Measurements from ENCODE around the gene CARNS1. TPM values are rescaled to one million over a fixed set of nuclear protein-coding genes. Genes with fewer than 3 reads are reported as not detected.

CARNS1 gene
- total and polyA plus RNA-seq, 2 of the 13 experiments (the other 11 are each of a cell fraction or from before 2014, with no cell fraction given): not detected

DNA sequence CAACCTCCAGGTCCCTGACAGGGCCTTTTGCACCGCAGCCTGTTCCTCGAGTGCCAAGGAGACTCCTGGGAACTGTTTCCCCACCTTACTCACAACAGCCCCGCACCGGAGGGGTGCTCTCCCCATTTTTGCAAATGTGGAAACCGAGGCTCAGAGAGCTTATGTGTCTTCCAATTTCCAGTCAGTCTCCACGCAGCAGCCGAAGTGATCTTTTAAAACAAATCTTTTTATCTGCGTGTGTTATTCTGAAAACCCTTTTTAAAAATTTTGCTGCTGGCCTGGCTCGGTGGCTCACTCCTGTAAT, 54.0 kb downstream of the CARNS1 start (continued):
- TF ChIP-seq LRRFIP1 (CRISPR knock-in tag; conservative IDR thresholded peaks at IDR 0.05) (no peak), ZNF644 (CRISPR knock-in tag; IDR thresholded peaks at IDR 0.05; ENCODE audit: low read depth) (no peak), ZNF614 (CRISPR knock-in tag; IDR thresholded peaks at IDR 0.05; ENCODE audit: borderline replicate concordance) (no peak), ZNF20 (CRISPR knock-in tag; IDR thresholded peaks at IDR 0.05) (no peak), BCL6 (CRISPR knock-in tag; IDR thresholded peaks at IDR 0.05) (0 out of 2 replicates have a peak, but pooled peaks have one; percentile 6), SNRNP70 (IDR thresholded peaks at IDR 0.05; ENCODE audit: low read depth, low read length) (no peak), DBP (CRISPR knock-in tag; IDR thresholded peaks at IDR 0.05; ENCODE audit: not compliant biosample characterization) (no peak), ZNF660 (CRISPR knock-in tag; IDR thresholded peaks at IDR 0.05; ENCODE audit: borderline replicate concordance, low read depth) (no peak), KMT2B (CRISPR knock-in tag; IDR thresholded peaks at IDR 0.05) (no peak), SALL2 (CRISPR knock-in tag; IDR thresholded peaks at IDR 0.05) (no peak), RXRA (CRISPR knock-in tag; IDR thresholded peaks at IDR 0.05) (no peak), SMARCE1 (IDR thresholded peaks at IDR 0.05; ENCODE audit: borderline replicate concordance) (no peak), NR2F2 (IDR thresholded peaks at IDR 0.05; ENCODE audit: borderline replicate concordance, low read depth) (no peak), DPF2 (CRISPR knock-in tag; IDR thresholded peaks at IDR 0.05; ENCODE audit: borderline replicate concordance, low read depth) (no peak), MIER3 (CRISPR knock-in tag; IDR thresholded peaks at IDR 0.05; ENCODE audit: borderline replicate concordance) (no peak), ZNF160 (CRISPR knock-in tag; IDR thresholded peaks at IDR 0.05) (0 out of 2 replicates have a peak, but pooled peaks have one; percentile 25), YEATS2 (CRISPR knock-in tag; IDR thresholded peaks at IDR 0.05; ENCODE audit: borderline replicate concordance) (no peak), SMAD1 (CRISPR knock-in tag; IDR thresholded peaks at IDR 0.05; ENCODE audit: borderline replicate concordance, low read depth) (no peak), GPN1 (CRISPR knock-in tag; IDR thresholded peaks at IDR 0.05; ENCODE audit: borderline replicate concordance) (no peak), ZNF17 (CRISPR knock-in tag; IDR thresholded peaks at IDR 0.05) (no peak), ZNF670 (CRISPR knock-in tag; IDR thresholded peaks at IDR 0.05; ENCODE audit: borderline replicate concordance) (no peak; the same call in 1 of the 2 replicates), ZNF83 (CRISPR knock-in tag; IDR thresholded peaks at IDR 0.05; ENCODE audit: borderline replicate concordance) (no peak)
- TF ChIP-seq, protein P1, sequence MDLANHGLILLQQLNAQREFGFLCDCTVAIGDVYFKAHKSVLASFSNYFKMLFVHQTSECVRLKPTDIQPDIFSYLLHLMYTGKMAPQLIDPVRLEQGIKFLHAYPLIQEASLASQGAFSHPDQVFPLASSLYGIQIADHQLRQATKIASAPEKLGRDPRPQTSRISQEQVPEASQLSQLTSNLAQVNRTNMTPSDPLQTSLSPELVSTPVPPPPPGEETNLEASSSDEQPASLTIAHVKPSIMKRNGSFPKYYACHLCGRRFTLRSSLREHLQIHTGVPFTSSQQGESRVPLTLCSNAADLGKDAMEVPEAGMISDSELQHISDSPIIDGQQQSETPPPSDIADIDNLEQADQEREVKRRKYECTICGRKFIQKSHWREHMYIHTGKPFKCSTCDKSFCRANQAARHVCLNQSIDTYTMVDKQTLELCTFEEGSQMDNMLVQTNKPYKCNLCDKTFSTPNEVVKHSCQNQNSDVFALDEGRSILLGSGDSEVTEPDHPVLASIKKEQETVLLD (CRISPR knock-in tag; IDR thresholded peaks at IDR 0.05; ENCODE audit: low read depth): no peak
- TF ChIP-seq, protein P2, sequence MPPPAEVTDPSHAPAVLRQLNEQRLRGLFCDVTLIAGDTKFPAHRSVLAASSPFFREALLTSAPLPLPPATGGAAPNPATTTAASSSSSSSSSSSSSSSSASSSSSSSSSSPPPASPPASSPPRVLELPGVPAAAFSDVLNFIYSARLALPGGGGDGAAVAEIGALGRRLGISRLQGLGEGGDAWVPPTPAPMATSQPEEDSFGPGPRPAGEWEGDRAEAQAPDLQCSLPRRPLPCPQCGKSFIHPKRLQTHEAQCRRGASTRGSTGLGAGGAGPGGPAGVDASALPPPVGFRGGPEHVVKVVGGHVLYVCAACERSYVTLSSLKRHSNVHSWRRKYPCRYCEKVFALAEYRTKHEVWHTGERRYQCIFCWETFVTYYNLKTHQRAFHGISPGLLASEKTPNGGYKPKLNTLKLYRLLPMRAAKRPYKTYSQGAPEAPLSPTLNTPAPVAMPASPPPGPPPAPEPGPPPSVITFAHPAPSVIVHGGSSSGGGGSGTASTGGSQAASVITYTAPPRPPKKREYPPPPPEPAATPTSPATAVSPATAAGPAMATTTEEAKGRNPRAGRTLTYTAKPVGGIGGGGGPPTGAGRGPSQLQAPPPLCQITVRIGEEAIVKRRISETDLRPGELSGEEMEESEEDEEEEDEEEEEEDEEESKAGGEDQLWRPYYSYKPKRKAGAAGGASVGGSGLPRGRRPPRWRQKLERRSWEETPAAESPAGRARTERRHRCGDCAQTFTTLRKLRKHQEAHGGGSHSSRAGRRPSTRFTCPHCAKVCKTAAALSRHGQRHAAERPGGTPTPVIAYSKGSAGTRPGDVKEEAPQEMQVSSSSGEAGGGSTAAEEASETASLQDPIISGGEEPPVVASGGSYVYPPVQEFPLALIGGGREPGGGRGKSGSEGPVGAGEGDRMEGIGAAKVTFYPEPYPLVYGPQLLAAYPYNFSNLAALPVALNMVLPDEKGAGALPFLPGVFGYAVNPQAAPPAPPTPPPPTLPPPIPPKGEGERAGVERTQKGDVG (CRISPR knock-in tag; IDR thresholded peaks at IDR 0.05; ENCODE audit: borderline replicate concordance): no peak
